Islet of Langerhans (tissue), 1 donor: ENCODE measurements around the gene RNLS.

ENCODE experiments used
- FAIRE-seq: peaks from one replicate; lab custom pipeline; 2011; peaks lifted over from hg19 to GRCh38; lab: Jason Lieb, UNC

RNLS gene

GRCh38 chr10:88582806-88583583 is at the start of gene RNLS:
Gene RNLS, minus strand, starts transcription at chr10:88583318.
- no peak for FAIRE-seq

GRCh38 chr10:88624840-88625239 is 41.7 kb upstream of the RNLS start:
- no peak for FAIRE-seq

GRCh38 chr10:88623835-88624234 is 40.7 kb upstream of the RNLS start:
- FAIRE-seq, result no peak

GRCh38 chr10:88620441-88620840 is 37.3 kb upstream of the RNLS start:
- no peak for FAIRE-seq

- no peak for FAIRE-seq
Measured at GRCh38 chr10:88618496-88618895, 35.4 kb upstream of the RNLS start.

- no peak for FAIRE-seq
Measured at GRCh38 chr10:88617772-88618300, 34.7 kb upstream of the RNLS start.

GRCh38 chr10:88616250-88616977 is 33.3 kb upstream of the RNLS start:
- no peak for FAIRE-seq

GRCh38 chr10:88608780-88609179 is 25.7 kb upstream of the RNLS start:
- no peak for FAIRE-seq

GRCh38 chr10:88608052-88608732 is 25.1 kb upstream of the RNLS start:
- FAIRE-seq, result no peak

- FAIRE-seq, result no peak
Measured at GRCh38 chr10:88598055-88598454, 14.9 kb upstream of the RNLS start.

GRCh38 chr10:88594482-88594881 is 11.4 kb upstream of the RNLS start:
- no peak for FAIRE-seq

- no peak for FAIRE-seq
Measured at GRCh38 chr10:88592906-88593305, 9.8 kb upstream of the RNLS start.

- no peak for FAIRE-seq
Measured at GRCh38 chr10:88592381-88592780, 9.3 kb upstream of the RNLS start.

GRCh38 chr10:88586462-88586861 is 3.3 kb upstream of the RNLS start, which contains the start of gene LIPJ:
Gene LIPJ, plus strand, starts transcription at chr10:88586762. Its CDS starts 3,926 bp downstream, at chr10:88590688.
- no peak for FAIRE-seq

- no peak for FAIRE-seq
Measured at GRCh38 chr10:88583584-88583957, 453 bp upstream of the RNLS start.

- FAIRE-seq, result peak; percentile 82
Measured at GRCh38 chr10:88582411-88582805, 710 bp downstream of the RNLS start.

- FAIRE-seq, result peak; percentile 94
Measured at GRCh38 chr10:88565072-88565471, 18.0 kb downstream of the RNLS start.

GRCh38 chr10:88562152-88562551 is 21.0 kb downstream of the RNLS start:
- FAIRE-seq, result peak; percentile 45

GRCh38 chr10:88557658-88558057 is 25.5 kb downstream of the RNLS start:
- no peak for FAIRE-seq

- no peak for FAIRE-seq
Measured at GRCh38 chr10:88557256-88557655, 25.9 kb downstream of the RNLS start.

- no peak for FAIRE-seq
Measured at GRCh38 chr10:88555190-88555908, 27.8 kb downstream of the RNLS start.

- FAIRE-seq, result peak; percentile 97
Measured at GRCh38 chr10:88553116-88553752, 29.9 kb downstream of the RNLS start.
